ENCODE data around the gene SCUBE1.

Gene SCUBE1

DNA sequence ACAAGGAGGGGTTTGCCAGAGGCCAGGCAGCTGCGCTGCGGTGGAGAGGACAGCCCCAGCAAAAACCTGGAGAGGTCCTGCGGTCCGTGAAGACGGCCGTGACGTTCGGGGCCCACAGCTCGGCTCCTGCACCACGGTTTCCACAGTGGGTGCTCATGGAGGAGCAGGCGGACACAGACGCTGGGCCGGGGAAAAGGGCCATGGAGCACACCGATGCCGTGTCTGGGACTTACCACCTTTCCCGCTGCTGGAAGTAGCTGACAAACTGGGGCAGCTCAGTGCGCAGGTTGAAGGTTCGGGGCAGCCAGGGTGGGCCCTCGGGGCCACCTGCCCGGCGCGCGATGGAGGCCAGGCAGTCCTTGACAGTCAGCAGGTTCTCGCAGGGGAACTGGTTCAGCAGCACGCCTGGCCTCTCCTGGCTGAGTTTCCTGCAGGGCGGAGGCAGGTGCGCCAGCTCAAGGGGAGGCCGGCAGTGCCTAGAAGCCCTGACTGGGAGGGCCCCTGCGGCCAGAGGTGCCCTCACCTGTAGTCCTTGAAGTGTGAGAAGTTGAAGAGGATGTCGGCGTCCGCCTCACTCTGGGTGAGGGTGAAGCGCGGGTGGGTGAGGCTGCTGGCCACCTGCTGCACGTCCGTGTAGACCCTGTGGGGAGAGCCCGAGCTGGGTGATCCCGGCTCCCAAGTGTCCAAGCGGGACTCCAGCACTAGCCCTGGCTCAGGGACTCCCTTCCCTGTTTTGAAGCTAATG is 169.0 kb downstream of the SCUBE1 start:
- DNase-seq (ENCODE audit: low read depth) = no peak

DNA sequence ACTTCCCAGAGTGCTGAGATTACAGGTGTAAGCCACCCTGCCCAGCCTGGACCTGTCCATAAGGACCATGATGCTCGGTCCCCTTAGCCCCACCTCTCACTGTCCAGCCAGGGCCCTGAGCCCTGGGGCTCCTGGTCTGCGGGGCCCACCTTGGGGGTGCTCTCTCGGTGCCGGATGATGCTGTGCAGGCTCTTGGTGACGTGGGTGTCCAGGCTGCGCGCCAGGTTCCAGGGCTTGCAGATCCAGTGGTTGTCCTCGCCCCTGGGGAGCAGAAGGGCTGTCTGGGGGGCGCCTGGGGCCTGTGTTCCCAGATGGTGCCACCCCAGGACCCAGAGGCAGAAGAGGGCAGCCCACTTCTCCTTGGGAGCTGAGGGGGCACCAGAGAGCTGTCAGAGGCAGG is 169.6 kb downstream of the SCUBE1 start:
- no peak for DNase-seq (ENCODE audit: low read depth)

DNA sequence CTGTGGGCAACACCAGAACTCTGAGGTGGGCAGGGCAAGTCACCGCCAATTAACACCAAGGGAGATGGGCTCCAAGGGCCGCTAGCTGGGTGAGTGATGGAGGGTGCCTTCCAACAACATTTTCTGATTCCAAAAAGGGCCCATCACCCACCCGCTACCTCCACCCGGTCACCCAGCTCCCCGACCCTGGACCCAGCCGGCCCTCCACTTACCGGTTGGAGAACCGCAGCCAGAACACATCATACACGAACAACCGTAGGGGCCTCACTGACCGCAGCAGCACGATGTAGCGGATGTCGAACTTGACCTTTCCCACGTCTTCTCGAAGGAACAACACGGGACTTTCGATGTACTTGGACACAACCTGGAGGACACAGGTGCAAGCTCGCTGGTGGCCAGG is 171.0 kb downstream of the SCUBE1 start:
- no peak for DNase-seq (ENCODE audit: low read depth)

DNA sequence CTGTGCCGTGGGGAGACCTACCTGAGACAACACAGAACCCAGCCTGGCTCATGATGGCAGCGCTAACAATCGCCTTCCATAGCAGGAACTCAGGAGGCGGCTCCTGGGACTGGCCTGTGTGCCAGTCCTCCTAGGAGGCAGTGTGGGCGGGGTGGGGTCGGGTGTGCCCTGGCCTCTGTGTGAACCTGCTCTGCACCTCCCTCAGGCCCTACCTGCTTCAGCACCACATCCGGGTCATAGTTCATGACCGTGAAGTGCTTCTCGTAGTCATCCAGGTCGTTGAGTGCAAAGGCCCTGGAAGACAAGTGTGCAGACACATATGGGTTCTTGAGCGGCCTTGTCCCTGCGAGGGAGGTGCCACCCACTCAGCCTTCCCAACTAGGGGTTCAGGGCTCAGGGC is 171.6 kb downstream of the SCUBE1 start:
- DNase-seq (ENCODE audit: low read depth) = no peak

DNA sequence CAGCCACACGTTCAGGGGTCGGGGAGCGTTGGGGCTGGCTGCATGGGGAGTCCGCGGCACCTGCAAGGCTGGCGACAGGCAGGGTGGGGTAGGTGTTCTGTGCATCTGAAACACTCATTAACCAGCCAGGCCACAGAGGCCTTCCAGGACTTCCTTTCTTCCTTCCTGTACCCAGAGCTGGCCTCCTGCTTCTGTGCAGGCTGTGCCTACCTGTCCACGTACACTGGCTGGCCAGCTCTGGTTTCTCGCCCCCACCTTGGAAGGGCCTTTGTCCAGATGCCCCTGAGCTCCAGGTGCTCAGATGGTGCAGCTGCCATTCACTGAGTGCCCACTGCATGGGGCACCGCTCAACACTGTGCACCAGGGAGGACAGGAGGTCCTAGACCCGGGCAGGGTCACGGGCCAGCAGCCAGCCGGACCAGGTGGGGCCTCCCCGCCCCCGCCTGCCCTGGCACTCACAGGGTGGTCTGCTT is 172.1 kb downstream of the SCUBE1 start:
- DNase-seq (ENCODE audit: low read depth) = no peak

DNA sequence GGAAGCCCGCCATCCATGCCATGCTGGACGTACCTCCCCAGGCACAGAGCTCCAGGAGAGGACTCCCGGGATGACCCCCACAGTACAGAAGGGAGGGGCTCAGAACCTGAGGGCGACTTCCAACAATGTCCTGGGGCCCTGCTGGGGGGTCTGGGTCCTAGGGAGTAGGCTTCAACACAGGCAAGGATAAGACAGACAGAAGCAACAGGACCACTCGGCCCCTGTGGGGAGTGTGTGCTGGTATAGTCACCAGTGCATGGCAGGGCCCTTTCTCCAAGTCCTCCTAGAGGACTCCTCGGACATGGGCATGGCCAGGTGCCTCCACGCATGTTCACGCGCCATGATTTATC is 173.1 kb downstream of the SCUBE1 start:
- DNase-seq (ENCODE audit: low read depth) = no peak

DNA sequence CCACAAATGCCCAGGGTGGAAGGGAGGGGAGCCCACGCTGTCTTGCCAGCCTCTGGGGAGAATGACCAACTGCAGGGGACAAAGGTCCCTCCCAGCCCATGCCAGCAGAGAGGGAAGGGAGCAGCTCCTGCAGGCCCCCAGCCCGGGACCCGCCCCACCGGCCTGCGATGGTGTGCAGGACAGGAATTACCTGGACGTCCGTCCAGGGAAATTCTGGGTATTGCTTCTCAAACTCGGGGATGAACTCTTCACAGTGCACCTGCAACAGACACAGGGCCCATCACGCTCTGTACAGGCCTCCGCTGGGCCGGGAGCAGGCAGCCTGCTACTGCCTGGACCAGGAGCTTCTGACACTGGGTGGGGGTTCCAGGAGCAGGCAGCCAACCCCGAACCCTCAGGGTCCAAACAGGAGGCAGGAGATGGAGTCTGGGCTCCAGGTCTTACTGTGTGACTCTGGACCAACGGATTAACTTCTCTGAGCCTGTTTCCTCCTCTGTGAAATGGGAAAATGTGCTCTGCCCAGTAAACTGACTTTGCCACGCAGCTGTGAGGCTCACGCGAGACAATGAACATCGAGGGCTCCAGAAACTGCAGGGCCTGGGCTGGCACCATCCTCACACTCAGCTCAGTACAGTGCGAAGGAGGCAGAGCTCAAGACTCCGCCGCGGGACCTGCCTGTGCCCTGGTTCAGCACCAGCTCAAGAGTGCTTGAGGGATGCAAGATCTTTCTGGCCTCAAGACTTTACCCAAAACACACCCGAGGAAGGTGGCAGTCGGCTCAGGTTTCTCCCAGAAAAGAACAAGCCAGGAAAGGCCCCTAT is 173.7 kb downstream of the SCUBE1 start:
- no peak for DNase-seq (ENCODE audit: low read depth)

DNA sequence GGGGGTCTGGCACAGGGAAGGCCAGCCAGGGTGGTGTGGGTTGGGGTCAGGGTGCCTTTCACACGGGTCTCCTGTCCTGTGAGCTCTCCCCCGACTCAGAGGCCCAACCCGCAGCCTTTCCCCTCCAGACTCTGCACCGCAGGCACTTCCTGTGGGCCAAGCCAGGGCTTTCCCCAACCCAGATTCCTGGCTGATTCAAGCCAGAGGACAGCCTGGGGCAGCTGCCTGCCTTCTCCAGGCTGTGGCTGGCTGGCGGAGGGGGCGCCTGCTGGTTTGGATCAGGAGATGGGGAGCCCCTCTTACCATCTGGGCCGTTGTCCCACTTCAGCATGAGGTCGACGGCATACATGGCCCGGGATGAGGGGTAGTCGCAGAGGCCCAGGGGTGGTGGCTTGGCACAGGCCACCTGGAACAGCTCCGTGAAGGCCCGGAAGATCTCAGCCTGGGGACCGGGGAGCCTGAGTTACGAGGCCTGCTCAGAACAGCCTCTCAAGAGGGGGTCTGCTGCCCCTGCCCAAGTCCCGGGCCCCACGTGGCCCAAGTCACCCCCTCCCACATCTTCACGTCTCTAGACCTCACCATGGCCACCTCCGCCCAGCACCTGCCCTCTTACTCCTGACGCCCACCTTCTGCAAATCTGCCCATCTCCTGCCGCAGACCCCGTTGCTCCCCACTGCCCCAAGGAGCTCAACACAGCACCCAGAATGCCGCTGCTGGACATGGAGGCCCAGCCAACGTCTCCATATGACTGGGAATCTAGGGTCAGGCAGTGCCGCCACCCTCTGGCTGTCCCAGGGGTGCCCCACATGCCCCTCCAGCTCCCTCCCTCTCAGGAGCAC is 174.5 kb downstream of the SCUBE1 start:
- no peak for DNase-seq (ENCODE audit: low read depth)

DNA sequence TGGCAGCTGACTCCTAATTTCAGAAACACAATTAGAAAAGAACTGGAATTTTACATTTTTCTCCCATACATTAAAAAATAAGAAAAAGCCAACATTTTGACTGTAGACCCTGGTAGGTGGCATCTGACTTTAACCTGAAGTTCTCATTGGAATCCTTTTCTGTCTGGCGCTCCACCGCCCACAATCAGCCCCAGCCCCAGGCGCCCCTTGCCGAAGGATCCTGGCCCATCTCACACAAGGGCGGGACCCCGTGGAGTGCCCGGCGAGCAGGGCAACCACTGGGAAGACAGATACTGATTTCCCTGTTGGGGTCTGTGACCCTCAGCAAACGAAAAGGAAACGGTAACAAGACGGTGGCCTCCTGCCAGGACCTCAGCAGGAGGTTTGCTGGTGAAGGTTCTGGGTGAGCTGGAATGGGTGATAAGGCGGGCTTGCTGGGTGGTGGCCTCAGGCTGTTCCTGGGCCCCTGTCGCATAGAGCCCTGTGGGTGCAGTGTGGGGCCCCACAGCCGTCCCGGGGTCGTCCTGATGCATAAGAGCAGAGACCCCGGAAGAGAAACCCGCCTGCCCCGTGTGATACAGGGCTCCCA is 176.1 kb downstream of the SCUBE1 start:
- no peak for DNase-seq (ENCODE audit: low read depth)

DNA sequence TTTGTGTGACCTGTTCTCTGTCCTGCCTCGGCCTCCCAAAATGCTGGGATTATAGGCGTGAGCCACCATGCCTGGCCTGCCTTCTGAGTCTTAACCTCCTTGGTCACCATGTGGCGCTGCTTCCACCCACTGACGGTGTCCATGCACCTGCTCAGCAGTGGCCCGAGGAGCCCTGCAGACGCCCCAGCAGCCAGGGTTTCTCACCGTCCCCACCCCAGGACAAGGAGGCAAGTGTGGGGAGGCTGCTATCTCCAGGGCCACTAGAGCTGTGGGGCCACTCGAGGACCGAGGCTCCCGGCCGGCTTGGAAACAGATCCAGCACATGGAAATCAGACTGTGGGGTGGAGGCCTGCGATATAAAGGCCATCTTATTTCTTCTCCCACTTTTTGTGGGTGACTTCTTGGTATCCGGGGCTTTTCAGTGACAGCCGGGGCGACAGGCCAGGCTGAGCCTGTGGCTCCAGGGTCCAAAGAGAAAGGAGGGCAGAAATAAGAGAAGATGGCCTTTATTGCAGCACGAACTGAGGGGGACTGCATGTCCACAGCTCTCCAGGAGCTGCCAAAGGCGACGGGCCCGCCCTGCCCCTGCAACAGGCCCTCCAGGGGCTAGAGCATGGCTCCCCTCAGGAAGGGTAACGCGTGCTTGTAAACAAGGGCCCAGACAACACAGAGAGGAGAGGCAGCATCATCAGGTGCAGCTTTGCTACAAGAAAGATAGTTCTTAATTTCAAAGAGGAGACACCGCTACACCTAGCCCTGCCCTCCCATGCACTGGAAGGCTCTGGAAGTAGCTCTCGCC is 176.8 kb downstream of the SCUBE1 start:
- DNase-seq (ENCODE audit: low read depth) = no peak

DNA sequence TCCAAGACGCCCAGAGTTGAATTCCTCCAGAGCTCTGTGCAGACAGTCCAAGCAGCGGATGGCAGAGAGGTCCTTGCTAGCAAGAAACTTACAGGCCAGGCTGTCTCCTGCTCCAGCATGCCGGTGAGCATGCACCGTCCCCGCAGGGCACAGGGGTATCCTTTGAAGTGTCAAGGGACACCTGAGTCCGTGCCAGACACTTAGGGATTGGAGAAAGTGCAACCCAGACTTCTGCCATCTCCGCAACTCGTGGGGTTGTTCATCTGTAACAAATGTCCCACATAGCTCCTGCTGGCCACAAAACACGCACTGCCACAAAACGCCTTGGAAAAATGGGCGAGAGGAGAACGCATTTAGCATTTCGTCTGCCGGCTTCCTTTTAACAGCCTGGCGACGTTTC is 178.5 kb downstream of the SCUBE1 start:
- DNase-seq (ENCODE audit: low read depth) = no peak

DNA sequence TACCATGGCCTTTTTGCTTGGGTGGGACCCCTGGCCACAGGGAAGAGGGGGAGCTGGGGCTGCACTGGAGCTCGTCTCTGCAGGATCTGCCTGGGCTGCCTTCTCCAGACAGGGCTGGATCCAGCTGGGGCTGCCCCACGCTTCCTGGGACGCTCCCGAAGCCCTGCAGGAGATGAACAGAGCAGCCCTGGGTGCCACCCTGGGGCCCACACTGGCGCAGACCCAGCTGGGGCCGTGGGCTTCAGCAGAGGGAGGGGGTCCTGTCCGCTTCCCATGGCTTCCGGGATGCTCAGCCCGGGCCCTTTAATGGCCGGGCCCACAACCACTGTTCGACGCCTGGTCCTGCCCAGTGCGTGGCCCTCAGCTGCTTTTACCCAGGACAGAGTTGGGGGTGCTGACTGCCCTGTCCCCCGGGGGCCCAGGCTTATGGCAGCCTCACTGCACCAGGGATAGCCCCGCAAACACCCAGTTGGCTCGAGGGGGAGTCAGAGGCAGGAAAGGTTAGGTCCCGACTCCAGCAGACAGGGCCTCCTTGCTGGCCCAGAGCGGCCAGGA is 179.9 kb downstream of the SCUBE1 start:
- no peak for DNase-seq (ENCODE audit: low read depth)

DNA sequence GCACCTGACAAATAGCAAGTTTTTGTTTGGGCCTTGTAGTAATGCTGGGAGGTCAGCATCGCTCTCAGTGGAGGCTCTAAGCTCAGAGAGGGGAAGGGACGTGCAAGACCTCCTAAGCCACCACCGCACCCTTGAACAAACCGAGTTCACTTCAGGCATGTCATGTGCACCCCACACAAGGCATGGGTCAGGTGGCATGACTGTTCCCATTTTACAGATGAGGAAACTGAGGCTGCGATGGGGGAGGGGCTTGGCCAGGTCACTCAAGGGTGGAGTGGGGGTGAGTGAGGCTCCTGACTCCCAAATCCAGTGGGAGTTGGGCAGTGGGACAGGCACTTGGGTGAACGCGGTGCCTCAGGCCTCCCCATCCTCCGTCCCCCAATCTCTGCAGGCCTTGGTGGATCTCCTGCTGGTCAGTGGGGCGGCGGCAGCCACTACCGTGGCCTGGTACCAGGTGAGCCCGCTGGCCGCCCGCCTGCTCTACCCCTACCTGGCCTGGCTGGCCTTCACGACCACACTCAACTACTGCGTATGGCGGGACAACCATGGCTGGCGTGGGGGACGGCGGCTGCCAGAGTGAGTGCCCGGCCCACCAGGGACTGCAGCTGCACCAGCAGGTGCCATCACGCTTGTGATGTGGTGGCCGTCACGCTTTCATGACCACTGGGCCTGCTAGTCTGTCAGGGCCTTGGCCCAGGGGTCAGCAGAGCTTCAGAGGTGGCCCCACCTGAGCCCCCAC is 180.6 kb downstream of the SCUBE1 start:
- no peak for DNase-seq (ENCODE audit: low read depth)

DNA sequence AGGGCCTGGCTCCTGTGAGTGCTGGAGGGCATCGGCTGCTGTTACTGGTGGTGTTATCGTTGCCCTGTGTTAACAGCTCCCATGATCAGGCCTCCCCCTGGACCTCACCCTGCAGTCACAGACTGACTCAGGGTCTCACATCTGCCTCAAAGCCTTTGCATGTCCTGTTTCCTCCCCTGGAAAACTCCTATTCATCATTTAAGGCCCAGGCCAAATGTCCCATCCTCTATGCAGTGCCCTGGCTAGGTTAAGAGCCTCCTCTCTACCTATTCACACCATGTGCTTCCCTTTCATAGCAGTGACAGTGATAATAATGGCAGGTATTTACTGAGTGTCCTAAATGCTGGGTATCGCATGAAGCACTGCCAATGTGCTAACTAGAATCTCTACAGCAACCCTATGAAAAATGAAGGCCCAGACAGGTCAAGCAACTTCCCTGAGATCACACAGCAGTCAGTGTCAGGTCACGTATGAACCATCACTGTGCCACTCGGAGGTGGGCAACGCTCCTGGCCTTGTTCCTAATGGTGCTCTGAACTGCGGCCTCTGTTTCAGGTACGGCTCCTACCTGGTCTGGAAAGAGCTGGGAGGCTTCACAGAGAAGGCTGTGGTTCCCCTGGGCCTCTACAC is 182.6 kb downstream of the SCUBE1 start:
- no peak for DNase-seq (ENCODE audit: low read depth)

DNA sequence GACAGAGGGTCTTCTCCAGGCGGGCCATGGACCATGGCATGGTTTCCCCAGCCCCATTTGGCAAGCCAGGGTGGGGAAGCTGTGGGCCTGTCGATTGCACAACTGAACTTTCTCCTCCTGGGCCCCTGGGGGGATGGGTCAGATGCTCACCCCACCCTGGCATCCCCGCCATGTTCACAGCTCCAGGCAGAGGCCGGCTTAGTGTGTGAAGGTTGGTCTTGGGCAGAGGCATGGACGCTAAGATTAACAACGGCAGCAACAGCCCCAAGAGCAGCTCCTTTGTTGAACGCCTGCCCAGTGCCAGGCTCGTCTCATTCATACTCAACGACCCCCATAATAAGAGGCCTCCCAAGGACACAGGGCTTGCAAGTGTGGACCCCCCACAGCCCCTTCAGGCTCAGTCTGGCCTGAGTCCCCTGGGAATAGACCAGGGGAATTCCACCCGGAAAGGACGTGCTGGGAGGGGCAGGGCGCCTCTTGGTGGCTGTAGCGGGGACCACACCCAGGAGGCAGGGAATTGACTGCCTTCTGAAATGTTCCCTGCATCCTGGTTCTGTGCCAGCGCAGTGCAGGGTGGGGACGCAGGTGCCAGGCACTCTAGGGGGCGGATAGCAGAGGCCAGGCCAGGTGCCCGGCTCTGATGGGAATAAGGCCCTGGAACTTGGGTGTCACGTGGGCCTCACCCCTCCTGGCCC is 183.5 kb downstream of the SCUBE1 start:
- no peak for DNase-seq (ENCODE audit: low read depth)

DNA sequence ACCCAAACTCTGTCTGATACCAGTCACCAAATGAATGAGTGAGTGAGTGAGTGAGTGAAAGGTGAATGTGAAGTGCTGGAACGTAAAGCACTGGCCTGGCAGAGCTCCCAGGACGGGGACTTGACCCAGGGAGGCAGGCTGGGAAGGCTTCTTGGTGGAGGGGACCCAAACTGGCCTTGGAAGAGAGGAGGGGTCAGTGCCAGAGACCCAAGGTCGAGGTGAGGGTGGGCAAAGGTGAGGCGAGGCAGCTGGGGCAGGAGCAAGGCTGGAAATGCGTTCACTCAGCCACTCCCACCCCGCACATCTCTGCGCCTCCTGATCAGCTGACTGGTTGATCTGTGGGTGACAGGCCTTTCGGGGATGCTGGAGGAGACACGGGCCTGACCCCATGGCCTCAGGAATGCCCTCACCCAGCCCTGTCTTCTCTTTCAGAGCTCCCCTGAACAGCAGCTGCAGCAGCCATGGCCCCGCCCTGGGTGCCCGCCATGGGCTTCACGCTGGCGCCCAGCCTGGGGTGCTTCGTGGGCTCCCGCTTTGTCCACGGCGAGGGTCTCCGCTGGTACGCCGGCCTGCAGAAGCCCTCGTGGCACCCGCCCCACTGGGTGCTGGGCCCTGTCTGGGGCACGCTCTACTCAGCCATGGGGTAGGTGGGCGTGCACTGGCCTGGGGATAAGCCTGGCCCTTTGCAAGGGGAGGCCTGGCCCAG is 184.2 kb downstream of the SCUBE1 start:
- no peak for DNase-seq (ENCODE audit: low read depth)

DNA sequence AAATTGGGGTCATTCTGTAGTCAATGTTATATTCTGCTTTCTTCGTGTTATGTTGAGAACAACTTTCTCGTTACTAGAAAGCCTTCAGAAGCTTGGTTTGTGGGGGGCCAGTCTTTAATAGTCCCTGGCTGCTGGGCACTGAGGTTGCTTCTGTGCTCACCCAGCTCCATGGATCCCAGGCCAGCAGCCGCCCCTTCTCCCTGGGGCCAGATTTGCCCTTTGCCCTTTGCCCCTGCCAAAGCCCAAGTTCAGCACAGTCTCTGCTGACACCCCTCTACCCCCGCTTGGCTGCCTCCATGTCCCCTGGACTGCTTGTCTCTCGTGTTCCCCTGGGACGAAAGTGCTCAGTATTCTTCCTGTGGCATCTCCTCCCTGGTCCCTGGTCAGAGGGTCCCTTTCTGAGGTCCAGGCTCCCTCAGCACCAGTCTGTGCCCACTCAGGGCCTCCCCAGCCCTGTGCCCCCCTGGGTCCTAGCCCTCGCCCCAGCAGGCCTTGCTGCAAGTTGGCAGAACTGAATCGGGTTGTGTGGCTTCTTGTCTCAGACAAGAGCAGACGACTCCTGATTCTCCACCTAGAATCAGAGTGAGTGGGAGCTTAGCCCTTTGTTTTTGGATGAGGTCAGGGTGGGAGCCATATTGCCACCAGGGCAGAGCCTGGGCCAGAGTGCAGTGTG is 185.2 kb downstream of the SCUBE1 start:
- DNase-seq (ENCODE audit: low read depth) = no peak

DNA sequence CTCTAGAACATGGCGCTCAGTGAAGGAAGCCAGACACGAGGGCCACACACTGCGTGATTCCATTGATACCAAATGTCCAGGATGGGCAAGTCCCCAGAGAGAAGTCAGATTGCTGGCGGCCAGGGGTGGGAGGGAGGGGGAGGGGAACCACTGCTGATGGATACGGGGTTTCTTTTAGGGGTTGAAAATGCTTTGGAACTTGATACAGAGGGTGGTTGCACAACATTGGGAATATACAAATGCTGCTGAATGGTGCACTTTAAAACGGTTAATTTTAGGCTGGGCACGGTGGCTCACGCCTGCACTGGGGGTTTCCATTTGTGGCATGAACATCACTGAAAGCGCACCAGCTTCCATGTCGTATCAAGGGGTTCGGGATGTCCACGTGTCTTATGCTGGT is 186.8 kb downstream of the SCUBE1 start:
- DNase-seq (ENCODE audit: low read depth) = no peak

All from stimulated activated CD8-positive, alpha-beta memory T cell treated with anti-CD3 and anti-CD28 coated beads, Interleukin-12 subunit alpha, Interleukin-12 subunit beta, amount 100 ng/mL, for 1 hour (primary cell).